ENCODE results near the gene IFT81. TPM values are rescaled to one million over a fixed set of nuclear protein-coding genes. Genes with fewer than 3 reads are reported as not detected.

IFT81 gene
- polyA plus RNA-seq, 1 experiment, result 22.1 TPM

DNA sequence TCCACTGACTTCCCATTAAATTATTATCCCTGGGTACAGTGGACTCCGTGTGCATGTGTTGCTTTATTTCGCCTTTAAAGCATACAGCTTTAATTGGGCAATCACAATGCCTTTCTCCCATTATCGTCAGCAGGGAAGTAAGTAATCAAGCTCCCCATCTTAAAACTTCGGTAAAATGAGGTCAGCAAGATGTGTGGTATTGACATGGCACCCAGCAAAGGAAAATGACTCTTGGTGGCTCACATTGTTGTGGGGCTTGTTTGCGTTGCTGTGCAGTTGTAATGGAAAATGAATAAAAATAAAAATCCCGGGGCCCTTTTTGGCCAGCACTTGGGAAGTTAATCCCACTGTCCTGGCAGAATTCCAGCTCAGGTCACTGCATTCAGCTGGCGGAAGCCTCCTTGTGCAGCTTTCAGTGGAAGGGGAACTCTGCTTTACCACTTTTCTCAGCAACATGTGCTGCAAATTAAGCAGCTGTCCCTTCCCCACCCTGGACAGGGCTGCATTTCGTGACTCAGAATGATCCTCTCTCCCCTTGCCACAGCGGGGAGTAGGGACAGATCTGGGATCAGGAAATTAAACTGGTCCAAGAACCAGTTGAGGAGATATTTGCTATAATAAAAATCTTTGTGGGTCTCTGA lies 142.9 kb downstream of the IFT81 start:
- Histone ChIP-seq H3K9me3 (ENCODE audit: control insufficient read depth, insufficient read depth, low read length) (no peaks in the 10 kb centered on the region), H3K27ac (ENCODE audit: low read depth, low read length) (peak overlapping the region; percentile 57), H3K27me3 (ENCODE audit: control insufficient read depth, insufficient read depth, low read length) (no peaks in the 10 kb centered on the region), H3K4me3 (ENCODE audit: low read depth, low read length) (no peak overlapping the region)
- CTCF ChIA-PET, result interaction anchor here (0.7 to 1.0 kb wide), 3 partner anchors 13 to 43 kb away, joined by 3 read pairs; no protein-coding TSS in a partner anchor
- POLR2A ChIA-PET, result no interaction called here
- no peak for DNase-seq (ENCODE audit: low read depth, low spot score)
- TF ChIP-seq, protein P1, sequence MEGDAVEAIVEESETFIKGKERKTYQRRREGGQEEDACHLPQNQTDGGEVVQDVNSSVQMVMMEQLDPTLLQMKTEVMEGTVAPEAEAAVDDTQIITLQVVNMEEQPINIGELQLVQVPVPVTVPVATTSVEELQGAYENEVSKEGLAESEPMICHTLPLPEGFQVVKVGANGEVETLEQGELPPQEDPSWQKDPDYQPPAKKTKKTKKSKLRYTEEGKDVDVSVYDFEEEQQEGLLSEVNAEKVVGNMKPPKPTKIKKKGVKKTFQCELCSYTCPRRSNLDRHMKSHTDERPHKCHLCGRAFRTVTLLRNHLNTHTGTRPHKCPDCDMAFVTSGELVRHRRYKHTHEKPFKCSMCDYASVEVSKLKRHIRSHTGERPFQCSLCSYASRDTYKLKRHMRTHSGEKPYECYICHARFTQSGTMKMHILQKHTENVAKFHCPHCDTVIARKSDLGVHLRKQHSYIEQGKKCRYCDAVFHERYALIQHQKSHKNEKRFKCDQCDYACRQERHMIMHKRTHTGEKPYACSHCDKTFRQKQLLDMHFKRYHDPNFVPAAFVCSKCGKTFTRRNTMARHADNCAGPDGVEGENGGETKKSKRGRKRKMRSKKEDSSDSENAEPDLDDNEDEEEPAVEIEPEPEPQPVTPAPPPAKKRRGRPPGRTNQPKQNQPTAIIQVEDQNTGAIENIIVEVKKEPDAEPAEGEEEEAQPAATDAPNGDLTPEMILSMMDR (IDR thresholded peaks at IDR 0.05; ENCODE audit: low read depth, low read length), result no peak

Other genes starting within 250 kb of the IFT81 start
- gene GLTP, start 243.8 kb upstream of the IFT81 start, polyA plus RNA-seq (2011; rRNA removed), result 28.8 and 30.3 TPM in 2 replicates
- gene TCHP, start 224.1 kb upstream of the IFT81 start, polyA plus RNA-seq (2011; rRNA removed), result 7.6 and 9.1 TPM in 2 replicates
- 57.9 and 62.0 TPM in 2 replicates for gene GIT2, start 128.0 kb upstream of the IFT81 start, polyA plus RNA-seq (2011; rRNA removed)
- gene ANKRD13A, start 124.9 kb upstream of the IFT81 start, polyA plus RNA-seq (2011; rRNA removed), result 202 and 246 TPM in 2 replicates
- gene C12orf76, start 75.8 kb upstream of the IFT81 start, polyA plus RNA-seq (2011; rRNA removed), result 9.2 and 11.4 TPM in 2 replicates
- gene ATP2A2, start 156.9 kb downstream of the IFT81 start, polyA plus RNA-seq (2011; rRNA removed), result 139 and 143 TPM in 2 replicates